Activated naive CD8-positive, alpha-beta T cell treated with anti-CD3 and anti-CD28 coated beads, Interleukin-2, amount 50 U/mL, for 24 hours (primary cell): ENCODE results near the gene ALKAL2.
"Not testable (repeated sequence)": the region's sequence is repeated elsewhere in the genome, so short reads cannot be mapped to it uniquely, and the experiment has no call there.

Experiments
- ATAC-seq: fragments of 150-1000 bp; cut with Tn5 transposase; one replicate; pipeline ENCODE4 v1.10.0; 2021
- DNase-seq: peaks from one replicate; pipeline ENCODE4 v3.0.0; 2021
- H3K27ac Mint-ChIP-seq: one replicate; pipeline ENCODE4 v1.8.0; 2021; ENCODE audit warnings: mild to moderate bottlenecking, mixed read lengths
- H3K27me3 Mint-ChIP-seq: one replicate; pipeline ENCODE4 v1.8.0; 2021; ENCODE audit warnings: mixed read lengths
- H3K36me3 Mint-ChIP-seq: one replicate; pipeline ENCODE4 v1.8.0; 2021; ENCODE audit warnings: low read depth, mixed read lengths
- H3K4me1 Mint-ChIP-seq: one replicate; pipeline ENCODE4 v1.8.0; 2021; ENCODE audit warnings: mixed read lengths
- H3K4me3 Mint-ChIP-seq: one replicate; pipeline ENCODE4 v1.8.0; 2021; ENCODE audit warnings: mild to moderate bottlenecking, moderate library complexity, mixed read lengths
- H3K9me3 Mint-ChIP-seq: one replicate; pipeline ENCODE4 v1.8.0; 2021; ENCODE audit warnings: mixed read lengths

The ALKAL2 gene, protein sequence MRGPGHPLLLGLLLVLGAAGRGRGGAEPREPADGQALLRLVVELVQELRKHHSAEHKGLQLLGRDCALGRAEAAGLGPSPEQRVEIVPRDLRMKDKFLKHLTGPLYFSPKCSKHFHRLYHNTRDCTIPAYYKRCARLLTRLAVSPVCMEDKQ

DNA sequence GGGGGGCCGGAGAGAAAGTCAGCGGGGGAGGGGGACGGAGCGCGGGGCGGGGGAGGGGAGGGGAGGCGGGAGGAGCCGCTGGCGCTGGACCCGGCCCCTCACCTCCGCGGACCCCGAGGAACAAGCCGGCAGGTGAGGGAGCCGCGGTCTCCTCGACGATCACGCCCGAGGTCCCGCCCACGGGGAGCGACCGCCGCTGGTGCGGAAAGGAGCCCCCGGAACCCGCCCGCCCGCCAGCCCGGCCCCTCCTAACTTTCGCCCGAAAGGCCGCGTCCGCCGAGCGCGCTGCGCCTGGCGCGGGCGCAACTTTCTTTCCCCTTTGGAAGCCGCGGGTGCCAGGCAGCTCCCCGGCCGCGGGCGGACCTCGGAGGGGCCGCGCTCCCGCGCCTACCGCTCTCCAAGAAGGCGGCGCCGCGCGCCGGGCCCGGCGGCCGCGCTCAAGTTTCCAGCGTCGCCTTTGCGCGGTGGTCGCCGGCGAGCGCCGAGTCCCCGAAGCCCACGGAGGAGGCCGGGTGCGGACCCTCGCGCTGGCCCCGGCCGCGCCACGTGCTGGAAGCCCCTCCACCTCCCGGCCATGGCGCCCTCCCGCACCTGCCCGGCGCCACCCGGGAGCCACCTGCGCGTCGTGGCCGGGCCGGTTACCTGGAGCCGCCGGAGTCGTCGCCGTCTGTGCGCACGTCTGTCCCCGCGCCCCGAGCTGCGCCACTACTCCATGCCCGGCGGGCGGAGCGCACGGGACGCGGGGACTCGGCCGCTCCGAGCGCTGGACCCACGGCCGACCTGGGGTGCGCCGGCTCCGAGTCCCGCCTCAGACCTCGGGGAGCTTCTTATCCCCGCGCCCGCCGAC lies at the start of gene ALKAL2:
ALKAL2 (minus strand) TSS at position 181 of the 847 bp plus-strand sequence. CDS start 256 bp downstream, outside the sequence.
- peaks cover 43% of the 10 kb centered on the region for H3K27me3 Mint-ChIP-seq
- no peaks in the 10 kb centered on the region for H3K9me3 Mint-ChIP-seq
- H3K4me3 Mint-ChIP-seq = peak within 1 kb of the TSS; percentile 46
- H3K4me1 Mint-ChIP-seq = peaks cover 8% of the 10 kb centered on the region
- H3K27ac Mint-ChIP-seq = no peak within 1 kb of the TSS
- no peak for DNase-seq
- ATAC-seq = no peak
- H3K36me3 Mint-ChIP-seq = no peaks in the 10 kb centered on the region

DNA sequence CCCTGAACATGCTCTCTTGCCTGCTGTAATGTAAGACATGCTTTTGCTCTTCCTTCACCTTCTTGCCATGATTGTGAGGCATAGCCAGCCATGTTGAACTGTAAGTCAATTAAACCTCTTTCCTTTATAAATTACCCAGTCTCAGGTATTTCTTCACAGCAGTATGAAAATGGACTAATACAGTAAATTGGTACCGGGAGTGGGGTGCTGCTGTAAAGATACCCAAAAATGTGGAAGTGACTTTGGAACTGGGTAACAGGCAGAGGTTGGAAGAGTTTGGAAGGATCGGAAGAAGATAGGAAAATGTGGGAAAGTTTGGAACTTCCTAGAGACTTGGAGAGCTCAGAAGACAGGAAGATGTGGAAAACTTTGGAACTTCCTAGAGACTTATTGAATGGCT lies 49.1 kb upstream of the ALKAL2 start:
- not testable (repeated sequence) for DNase-seq, H3K4me3 Mint-ChIP-seq, H3K27me3 Mint-ChIP-seq, H3K36me3 Mint-ChIP-seq, H3K4me1 Mint-ChIP-seq, H3K27ac Mint-ChIP-seq, ATAC-seq
- peaks cover 30% of the 10 kb centered on the region for H3K9me3 Mint-ChIP-seq

DNA sequence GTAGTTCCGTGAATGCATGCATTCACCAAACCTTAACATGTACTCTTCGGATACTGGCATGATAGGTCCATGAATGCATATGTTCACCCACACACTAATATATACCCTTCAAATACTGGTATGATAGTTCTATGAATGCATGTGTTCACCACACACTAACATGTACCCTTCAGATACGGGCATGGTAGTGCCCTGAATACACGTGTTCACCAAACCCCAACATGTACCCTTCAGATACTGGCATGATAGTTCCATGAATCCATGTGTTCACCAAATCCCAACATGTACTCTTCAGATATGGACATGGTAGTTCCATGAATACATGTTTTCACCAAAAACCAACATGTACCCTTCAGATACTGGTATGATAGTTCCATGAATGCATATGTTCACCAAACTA lies 48.5 kb upstream of the ALKAL2 start:
- H3K27ac Mint-ChIP-seq = no peak overlapping the region
- H3K36me3 Mint-ChIP-seq = peaks cover 8% of the 10 kb centered on the region
- no peak for ATAC-seq
- H3K4me3 Mint-ChIP-seq = no peak overlapping the region
- DNase-seq = no peak
- no peaks in the 10 kb centered on the region for H3K4me1 Mint-ChIP-seq
- H3K9me3 Mint-ChIP-seq = peaks cover 30% of the 10 kb centered on the region
- H3K27me3 Mint-ChIP-seq = peaks cover 6% of the 10 kb centered on the region

DNA sequence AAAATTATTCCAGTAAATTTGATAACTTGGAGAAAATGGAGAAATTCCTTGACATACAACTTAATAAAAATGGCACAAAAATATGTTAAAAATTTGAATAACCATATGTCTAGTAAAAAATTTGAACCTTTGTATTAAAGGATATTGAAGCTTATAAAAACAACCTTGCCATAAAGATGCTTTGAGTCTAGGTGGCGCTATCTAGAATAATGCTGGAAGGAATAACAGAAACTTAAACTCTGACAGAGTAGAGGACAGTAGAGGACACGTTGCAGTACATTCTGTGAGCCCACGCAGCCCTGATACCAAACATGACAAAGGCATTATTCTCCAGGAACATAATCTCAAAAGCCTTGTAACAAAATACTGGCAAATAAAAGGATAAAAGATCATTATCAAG lies 44.7 kb upstream of the ALKAL2 start:
- no peak overlapping the region for H3K27ac Mint-ChIP-seq
- no peaks in the 10 kb centered on the region for H3K4me1 Mint-ChIP-seq
- peaks cover 7% of the 10 kb centered on the region for H3K36me3 Mint-ChIP-seq
- peaks cover 25% of the 10 kb centered on the region for H3K9me3 Mint-ChIP-seq
- no peak overlapping the region for H3K4me3 Mint-ChIP-seq
- DNase-seq (no peak), ATAC-seq (no peak)
- H3K27me3 Mint-ChIP-seq = peaks cover 12% of the 10 kb centered on the region

DNA sequence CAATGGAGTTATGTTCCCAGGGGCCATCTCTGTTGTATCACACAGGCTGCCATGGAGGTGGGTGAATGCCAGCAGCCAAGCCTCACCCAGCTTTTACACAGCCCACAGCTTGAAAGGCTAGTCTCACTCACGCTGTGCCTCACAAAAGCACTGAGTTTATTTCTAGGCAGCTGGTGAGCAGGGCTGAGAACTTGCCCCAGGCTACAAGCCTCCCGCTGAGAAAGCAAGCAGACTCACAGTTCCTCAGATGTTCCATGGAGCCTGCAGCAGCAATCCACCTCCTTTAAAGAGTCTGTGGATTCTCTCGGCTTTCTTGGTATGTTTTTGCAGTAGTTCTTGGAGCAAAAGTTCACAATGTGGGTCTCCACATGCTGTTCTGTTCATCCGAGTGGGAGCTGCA lies 40.9 kb upstream of the ALKAL2 start:
- Mint-ChIP-seq H3K9me3 (peaks cover 7% of the 10 kb centered on the region), H3K27me3 (peaks cover 24% of the 10 kb centered on the region), H3K4me3 (no peak overlapping the region), H3K27ac (no peak overlapping the region), H3K36me3 (peaks cover 2% of the 10 kb centered on the region), H3K4me1 (no peaks in the 10 kb centered on the region)
- no peak for DNase-seq
- no peak for ATAC-seq

DNA sequence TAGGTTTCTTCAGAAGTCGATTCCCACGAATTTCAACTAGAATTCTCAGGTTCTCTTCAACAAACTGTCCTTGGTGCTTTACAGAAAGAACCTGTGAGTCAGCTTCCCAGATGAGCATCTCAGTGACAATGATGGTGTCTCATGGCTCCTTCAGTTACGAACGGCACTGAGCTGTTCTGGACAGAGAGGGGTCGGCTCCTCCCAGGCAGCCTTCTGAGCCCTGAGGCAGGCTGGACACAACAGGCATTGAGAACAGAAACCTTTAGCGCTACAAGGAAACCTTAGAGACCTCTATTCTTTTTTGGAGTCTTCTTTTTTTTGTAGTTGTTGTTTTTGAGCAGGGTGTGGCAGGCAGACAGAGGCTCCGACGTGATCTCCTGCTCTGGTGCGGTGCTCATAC lies 35.1 kb upstream of the ALKAL2 start:
- H3K36me3 Mint-ChIP-seq = peaks cover 5% of the 10 kb centered on the region
- H3K4me3 Mint-ChIP-seq = no peak overlapping the region
- H3K4me1 Mint-ChIP-seq = peaks cover 16% of the 10 kb centered on the region
- peaks cover 22% of the 10 kb centered on the region for H3K27me3 Mint-ChIP-seq
- no peak overlapping the region for H3K27ac Mint-ChIP-seq
- peaks cover 11% of the 10 kb centered on the region for H3K9me3 Mint-ChIP-seq
- DNase-seq = no peak
- no peak for ATAC-seq

DNA sequence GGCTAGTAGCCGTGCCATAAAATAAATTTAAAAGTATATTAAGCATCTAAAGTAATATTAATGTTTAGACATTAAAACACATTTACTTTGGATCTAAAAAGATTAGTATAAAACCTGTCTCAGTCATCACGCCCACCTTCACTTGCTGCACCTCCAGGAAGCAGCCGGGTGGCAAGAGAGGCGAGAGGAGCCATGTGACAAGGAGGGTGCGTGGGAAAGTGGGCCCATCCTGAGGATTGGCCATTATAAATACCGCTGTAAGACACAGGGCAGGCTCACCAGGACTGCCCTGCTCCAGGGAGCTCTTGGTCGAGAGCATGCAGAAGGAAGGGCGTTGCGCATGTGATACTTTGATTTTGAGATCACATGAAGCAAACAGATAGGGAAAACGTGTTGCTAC lies 34.4 kb upstream of the ALKAL2 start:
- Mint-ChIP-seq H3K9me3 (peaks cover 8% of the 10 kb centered on the region), H3K27ac (no peak overlapping the region), H3K4me3 (no peak overlapping the region), H3K27me3 (peaks cover 20% of the 10 kb centered on the region), H3K36me3 (peaks cover 5% of the 10 kb centered on the region), H3K4me1 (peaks cover 23% of the 10 kb centered on the region)
- DNase-seq = no peak
- no peak for ATAC-seq

DNA sequence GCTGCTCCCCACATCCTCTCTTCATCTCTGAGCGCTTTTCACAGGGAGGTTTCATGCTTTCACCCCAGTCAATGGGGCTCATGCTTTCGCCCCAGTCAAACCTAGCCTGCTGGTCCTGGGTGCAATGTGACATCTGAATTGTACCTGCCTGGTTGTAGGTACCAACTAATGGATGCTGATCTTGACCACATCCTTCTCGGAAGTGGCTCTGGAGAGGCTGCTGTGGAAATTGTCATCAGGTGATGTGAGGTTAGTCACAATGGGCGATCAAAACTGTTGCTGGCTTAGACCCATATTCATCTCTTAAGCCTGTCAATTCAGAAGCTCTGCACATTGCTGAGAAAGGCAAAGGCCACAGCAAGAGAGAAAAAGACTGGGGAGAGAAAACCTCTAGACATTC lies 32.7 kb upstream of the ALKAL2 start:
- H3K9me3 Mint-ChIP-seq = peaks cover 8% of the 10 kb centered on the region
- H3K27ac Mint-ChIP-seq = no peak overlapping the region
- peaks cover 5% of the 10 kb centered on the region for H3K36me3 Mint-ChIP-seq
- peaks cover 26% of the 10 kb centered on the region for H3K4me1 Mint-ChIP-seq
- H3K4me3 Mint-ChIP-seq = no peak overlapping the region
- DNase-seq (no peak), ATAC-seq (no peak)
- peaks cover 21% of the 10 kb centered on the region for H3K27me3 Mint-ChIP-seq

DNA sequence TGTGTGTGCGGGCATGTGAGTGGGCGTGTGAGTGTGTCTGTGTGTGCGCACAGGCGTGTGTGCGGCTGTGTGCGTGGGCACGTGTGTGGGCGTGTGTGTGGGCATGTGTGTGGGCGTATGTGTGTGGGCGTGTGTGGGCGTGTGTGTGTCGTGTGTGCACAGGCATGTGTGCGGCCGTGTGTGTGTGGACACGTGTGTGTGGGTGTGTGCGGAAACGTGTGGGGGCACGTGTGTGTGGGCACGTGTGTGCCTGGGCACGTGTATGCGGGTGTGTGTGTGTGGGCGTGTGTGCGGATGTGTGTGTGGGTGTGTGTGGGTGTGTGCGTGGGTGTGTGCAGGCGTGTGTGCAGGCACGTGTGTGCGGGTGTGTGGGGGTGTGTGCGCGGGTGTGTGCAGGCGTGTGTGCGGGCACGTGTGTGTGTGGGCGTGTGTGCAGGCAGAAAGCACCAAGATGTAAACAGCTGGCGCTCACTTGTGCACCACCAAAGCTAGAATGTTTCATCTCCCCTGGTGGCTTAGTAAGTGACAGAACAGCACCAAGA lies 31.2 kb upstream of the ALKAL2 start:
- Mint-ChIP-seq H3K4me3 (peak overlapping the region; percentile 71), H3K27ac (peak overlapping the region; percentile 97), H3K36me3 (peaks cover 5% of the 10 kb centered on the region), H3K27me3 (peaks cover 12% of the 10 kb centered on the region), H3K4me1 (peaks cover 26% of the 10 kb centered on the region), H3K9me3 (peaks cover 8% of the 10 kb centered on the region)
- DNase-seq (no peak), ATAC-seq (no peak)

DNA sequence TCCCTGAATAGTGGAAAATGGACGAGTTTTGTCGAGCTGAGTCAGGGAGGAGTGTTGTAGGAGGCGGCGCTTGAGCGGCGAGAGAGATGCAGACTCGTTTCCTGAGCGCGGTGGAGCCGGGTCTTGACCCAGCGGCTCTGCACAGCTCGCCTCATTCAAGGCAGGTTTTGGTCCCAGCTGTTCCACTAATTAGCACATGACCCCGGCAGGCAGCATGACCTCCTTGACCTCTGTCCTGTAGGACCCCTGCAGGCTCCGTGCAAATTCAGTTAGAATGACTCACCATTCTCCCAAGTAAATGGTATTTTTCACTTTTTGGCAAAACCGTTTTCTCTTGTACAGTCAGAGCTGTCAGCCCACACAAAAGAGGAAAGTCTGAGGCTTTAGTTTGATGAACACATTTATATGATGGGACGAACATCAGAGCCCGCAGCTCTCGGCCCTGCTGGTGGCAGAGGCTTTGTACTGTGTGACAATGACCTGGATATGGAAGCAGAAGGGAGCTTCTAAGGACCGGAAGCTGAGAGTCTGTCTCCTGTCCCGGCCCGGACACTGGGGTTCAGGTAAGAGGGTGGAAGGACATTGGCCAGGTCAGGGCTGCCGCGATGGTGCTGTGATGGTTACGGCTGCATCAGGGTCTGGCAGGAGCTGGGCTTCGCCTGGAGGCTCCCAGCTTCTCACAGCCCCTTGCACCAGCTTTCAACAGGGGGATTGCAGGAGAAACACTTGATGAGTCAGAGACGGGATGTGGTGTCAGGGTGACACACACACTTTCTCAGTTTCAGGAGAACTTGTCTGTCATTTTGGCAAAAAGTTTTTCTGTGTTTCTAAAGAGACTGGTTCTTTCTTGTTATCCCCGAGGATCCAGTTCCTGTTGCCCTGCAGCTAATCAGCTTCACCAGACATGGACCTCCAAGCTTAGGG lies 29.9 kb upstream of the ALKAL2 start:
- peaks cover 5% of the 10 kb centered on the region for H3K36me3 Mint-ChIP-seq
- peaks cover 11% of the 10 kb centered on the region for H3K27me3 Mint-ChIP-seq
- H3K9me3 Mint-ChIP-seq = peaks cover 8% of the 10 kb centered on the region
- H3K4me3 Mint-ChIP-seq = peak overlapping the region; percentile 71
- peaks cover 26% of the 10 kb centered on the region for H3K4me1 Mint-ChIP-seq
- DNase-seq (peak; percentile 29), ATAC-seq (peak; percentile 87)
- H3K27ac Mint-ChIP-seq = peak overlapping the region; percentile 97

DNA sequence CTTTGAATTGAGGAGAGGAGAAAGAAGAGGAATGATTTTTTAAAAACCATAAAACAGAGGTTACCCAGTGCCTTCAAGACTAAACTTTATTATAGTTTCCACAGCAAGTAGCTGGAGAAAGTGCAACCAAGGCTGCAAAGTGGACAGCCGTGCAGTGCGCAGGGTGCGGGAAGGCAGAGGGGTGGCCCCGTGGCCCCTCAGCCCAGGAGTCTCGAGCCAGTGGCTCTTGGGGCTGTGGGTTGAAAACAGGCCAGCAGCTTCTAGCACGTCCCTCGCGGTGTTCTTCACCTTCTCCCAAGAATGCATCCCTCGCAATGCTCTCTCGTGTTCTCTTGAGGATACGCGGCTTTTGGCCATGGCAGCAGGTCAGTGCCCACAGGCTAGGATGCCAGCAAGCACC lies 28.5 kb upstream of the ALKAL2 start:
- H3K4me1 Mint-ChIP-seq = peaks cover 26% of the 10 kb centered on the region
- DNase-seq = no peak
- no peak overlapping the region for H3K27ac Mint-ChIP-seq
- peaks cover 9% of the 10 kb centered on the region for H3K27me3 Mint-ChIP-seq
- no peak for ATAC-seq
- peaks cover 5% of the 10 kb centered on the region for H3K36me3 Mint-ChIP-seq
- H3K9me3 Mint-ChIP-seq = peaks cover 8% of the 10 kb centered on the region
- no peak overlapping the region for H3K4me3 Mint-ChIP-seq

DNA sequence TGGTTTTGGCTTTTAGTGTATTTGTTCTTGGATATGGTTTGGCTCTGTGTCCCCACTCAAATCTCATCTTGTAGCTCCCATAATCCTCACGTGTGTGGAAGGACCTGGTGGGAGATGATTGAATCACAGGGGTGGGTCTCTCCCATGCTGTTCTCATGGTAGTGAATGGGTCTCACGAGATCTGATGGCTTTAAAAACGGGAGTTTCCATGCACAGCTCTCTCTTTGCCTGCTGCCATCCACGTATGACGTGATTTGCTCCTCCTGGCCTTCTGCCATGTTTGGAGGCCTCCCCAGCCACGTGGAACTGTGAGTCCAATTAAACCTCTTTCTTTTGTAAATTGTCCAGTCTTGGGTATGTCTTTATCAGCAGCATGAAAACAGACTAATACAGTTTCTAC lies 28.0 kb upstream of the ALKAL2 start:
- H3K27me3 Mint-ChIP-seq, H3K9me3 Mint-ChIP-seq, H3K27ac Mint-ChIP-seq, ATAC-seq, H3K36me3 Mint-ChIP-seq, DNase-seq, H3K4me3 Mint-ChIP-seq: not testable (repeated sequence)
- peaks cover 26% of the 10 kb centered on the region for H3K4me1 Mint-ChIP-seq

DNA sequence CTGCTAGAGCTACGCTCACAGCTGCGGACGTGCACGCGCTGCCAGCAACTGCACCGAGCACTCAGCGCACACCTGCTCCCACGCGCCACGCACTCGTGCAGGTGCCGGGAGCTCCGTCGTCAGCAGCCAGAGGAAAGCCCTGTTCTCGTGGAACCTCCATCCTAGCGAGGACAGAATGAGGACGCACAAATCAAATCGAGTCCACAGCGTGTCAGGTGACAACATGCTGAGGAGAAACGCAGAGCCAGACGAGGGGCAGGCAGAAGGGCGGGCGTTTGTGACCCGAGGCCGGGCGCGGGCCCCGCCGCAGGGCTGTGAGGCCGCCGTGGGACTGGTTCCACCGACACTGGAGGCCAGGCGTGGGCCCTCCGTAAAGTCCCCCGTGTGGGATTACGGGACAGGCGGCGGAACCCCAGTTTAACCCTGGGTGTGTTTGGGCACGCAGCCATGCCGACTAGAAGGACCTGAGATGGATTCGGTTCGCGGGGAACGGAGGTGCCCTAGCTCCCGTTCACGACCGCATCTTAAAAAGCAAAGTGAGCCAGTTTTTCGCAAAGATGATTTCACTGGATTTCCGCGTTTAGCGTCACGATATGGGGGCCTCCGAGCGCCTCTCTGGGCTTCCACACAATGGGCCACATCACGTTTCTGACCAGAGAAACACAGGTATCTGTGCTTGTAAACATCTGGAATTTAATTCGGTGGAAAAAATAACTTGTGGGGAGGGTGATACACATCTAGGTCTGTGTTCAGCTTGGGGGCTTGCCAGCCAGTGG lies 26.9 kb upstream of the ALKAL2 start:
- no peak overlapping the region for H3K4me3 Mint-ChIP-seq
- peaks cover 26% of the 10 kb centered on the region for H3K4me1 Mint-ChIP-seq
- H3K27me3 Mint-ChIP-seq = peaks cover 9% of the 10 kb centered on the region
- peaks cover 5% of the 10 kb centered on the region for H3K36me3 Mint-ChIP-seq
- ATAC-seq (no peak), DNase-seq (no peak)
- no peak overlapping the region for H3K27ac Mint-ChIP-seq
- H3K9me3 Mint-ChIP-seq = peaks cover 8% of the 10 kb centered on the region

DNA sequence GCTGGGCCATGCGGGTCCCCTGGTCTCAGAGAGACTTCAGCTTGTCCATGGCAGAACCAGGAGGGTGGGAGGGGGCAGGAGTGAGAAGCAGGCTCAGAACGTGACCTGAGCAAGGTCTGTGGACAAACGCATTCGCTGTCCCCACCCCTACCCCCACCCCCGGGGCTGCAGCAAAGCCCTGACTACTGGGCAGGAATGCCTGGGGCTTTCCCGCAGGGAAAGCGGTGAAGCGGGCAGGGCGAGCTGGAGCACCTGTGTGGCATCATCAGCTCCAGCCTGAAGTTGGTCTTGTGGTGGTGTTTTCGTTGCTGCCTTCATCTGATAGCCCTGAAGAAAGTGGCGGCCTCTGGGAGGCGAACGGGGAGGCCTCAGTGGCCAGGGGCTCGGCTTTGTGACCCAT lies 26.1 kb upstream of the ALKAL2 start:
- H3K27me3 Mint-ChIP-seq = peaks cover 8% of the 10 kb centered on the region
- peaks cover 20% of the 10 kb centered on the region for H3K4me1 Mint-ChIP-seq
- DNase-seq (no peak), ATAC-seq (no peak)
- peaks cover 4% of the 10 kb centered on the region for H3K36me3 Mint-ChIP-seq
- no peak overlapping the region for H3K4me3 Mint-ChIP-seq
- peaks cover 6% of the 10 kb centered on the region for H3K9me3 Mint-ChIP-seq
- H3K27ac Mint-ChIP-seq = no peak overlapping the region
